HL-60 (cell line): ENCODE data around the gene WDR20.

Experiments
- GABPA ChIP-seq: IDR thresholded peaks from 2 replicates; pipeline ENCODE4 v1.6.1; 2012; ENCODE audit warnings: low read depth
- POLR2AphosphoS5 ChIP-seq: IDR thresholded peaks from 2 replicates; pipeline ENCODE4 v1.6.1; 2012; ENCODE audit warnings: low read depth
- REST ChIP-seq: IDR thresholded peaks from 2 replicates; pipeline ENCODE4 v1.6.1; 2012; ENCODE audit warnings: low read depth; ENCODE audit not compliant: insufficient replicate concordance
- SPI1 ChIP-seq: IDR thresholded peaks from 2 replicates; pipeline ENCODE4 v1.6.1; 2012; ENCODE audit warnings: low read depth, mild to moderate bottlenecking, borderline replicate concordance
- TF ChIP-seq, protein P1 (sequence below): IDR thresholded peaks from one replicate; pipeline ENCODE4 v1.5.1; 2011; ENCODE audit warnings: low read length, control low read depth, inconsistent platforms; ENCODE audit not compliant: insufficient read depth

DNA sequence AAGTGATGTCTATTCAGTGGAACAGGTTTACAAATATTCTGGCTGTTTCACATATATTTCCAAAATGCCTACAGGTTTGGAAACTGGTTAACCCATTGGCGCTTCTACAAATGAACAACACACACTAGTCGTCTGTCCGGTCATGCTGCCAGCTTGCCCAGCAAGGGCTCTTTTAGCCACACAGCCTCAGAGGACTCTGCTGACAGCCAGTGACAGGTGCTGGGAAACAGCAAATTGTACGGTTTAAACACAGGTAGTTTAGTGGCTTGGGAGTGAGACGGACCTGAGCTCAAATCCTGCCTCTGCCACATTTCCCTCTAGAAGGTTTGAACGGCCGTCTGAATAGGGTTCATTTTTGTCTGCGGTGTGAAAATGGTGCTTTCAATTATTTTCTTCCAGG lies 111.5 kb downstream of the WDR20 start:
- TF ChIP-seq, protein P1, sequence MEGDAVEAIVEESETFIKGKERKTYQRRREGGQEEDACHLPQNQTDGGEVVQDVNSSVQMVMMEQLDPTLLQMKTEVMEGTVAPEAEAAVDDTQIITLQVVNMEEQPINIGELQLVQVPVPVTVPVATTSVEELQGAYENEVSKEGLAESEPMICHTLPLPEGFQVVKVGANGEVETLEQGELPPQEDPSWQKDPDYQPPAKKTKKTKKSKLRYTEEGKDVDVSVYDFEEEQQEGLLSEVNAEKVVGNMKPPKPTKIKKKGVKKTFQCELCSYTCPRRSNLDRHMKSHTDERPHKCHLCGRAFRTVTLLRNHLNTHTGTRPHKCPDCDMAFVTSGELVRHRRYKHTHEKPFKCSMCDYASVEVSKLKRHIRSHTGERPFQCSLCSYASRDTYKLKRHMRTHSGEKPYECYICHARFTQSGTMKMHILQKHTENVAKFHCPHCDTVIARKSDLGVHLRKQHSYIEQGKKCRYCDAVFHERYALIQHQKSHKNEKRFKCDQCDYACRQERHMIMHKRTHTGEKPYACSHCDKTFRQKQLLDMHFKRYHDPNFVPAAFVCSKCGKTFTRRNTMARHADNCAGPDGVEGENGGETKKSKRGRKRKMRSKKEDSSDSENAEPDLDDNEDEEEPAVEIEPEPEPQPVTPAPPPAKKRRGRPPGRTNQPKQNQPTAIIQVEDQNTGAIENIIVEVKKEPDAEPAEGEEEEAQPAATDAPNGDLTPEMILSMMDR, result no peak
- TF ChIP-seq POLR2AphosphoS5, result no peak
- TF ChIP-seq REST, result no peak
- TF ChIP-seq SPI1, result no peak
- TF ChIP-seq GABPA, result no peak
